BLaER1 (cell line): ENCODE data around the gene LRRC9.
A peak's percentile ranks its signal among the peaks of the same experiment; 100 is the strongest.

Source experiments
- H3K27ac ChIP-seq: shearing (Covaris generic); formaldehyde crosslinking; 2 replicates; pipeline ENCODE4 v1.8.1; 2022
- H3K27me3 ChIP-seq: shearing (Covaris generic); formaldehyde crosslinking; 2 replicates; pipeline ENCODE4 v1.8.1; 2022
- H3K36me3 ChIP-seq: shearing (Covaris generic); formaldehyde crosslinking; 2 replicates; pipeline ENCODE4 v1.8.1; 2022
- H3K4me1 ChIP-seq: shearing (Covaris generic); formaldehyde crosslinking; 2 replicates; pipeline ENCODE4 v1.8.1; 2022
- H3K4me2 ChIP-seq: shearing (Covaris generic); formaldehyde crosslinking; 2 replicates; pipeline ENCODE4 v1.8.1; 2022
- H3K4me3 ChIP-seq: shearing (Covaris generic); formaldehyde crosslinking; 2 replicates; pipeline ENCODE4 v1.8.1; 2022
- H3K9ac ChIP-seq: shearing (Covaris generic); formaldehyde crosslinking; 2 replicates; pipeline ENCODE4 v1.8.1; 2022
- H3K9me3 ChIP-seq: shearing (Covaris generic); formaldehyde crosslinking; 2 replicates; pipeline ENCODE4 v1.8.1; 2022
- H4K20me1 ChIP-seq: shearing (Covaris generic); formaldehyde crosslinking; 2 replicates; pipeline ENCODE4 v1.8.1; 2022
- Cebpa-rat ChIP-seq: shearing (Covaris generic); IDR thresholded peaks from 2 replicates; pipeline ENCODE4 v1.8.1; 2022

Gene LRRC9

DNA sequence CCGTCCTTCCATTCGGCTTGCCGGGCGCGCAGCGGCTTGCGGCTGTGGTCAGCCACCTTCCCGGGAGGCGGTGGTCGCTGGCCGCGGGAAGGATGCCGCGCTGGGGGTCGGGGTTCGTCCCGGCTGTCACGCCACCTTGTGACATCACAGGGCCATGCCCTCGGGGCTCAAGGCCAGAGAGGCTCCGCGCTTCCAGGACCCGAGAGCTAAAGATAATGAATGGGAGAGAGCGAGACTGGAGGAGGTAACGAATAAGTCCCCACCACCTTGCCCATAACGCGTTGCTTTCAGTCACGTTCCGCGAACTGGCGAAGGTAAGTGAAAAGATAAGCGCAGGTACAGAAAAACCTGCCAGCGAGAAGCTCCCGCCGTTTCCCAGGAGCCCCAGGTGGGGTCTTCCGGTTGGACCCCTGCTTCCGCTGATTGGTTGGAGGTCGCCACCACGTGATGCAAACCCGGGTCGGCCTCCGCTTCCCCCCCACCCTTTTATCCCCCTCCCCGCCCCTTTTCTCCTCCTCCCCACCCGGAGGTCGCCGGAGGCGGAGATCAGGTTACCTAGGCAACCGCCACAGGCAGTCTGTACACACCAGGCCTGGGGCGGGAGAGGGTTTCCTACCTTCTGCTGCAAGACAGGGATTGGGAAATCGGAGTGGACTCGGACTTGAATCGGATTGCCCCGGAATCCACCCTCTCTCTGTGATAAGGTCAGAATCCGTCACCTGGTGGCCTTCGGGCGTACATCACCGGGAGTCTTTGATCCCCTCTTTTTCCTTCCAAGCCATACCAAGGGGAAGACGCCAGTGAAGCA lies at the start of gene LRRC9:
Gene LRRC9, plus strand, starts transcription at position 575 of the 808 bp plus-strand sequence.
- Histone ChIP-seq H3K36me3 (no peaks in the 10 kb centered on the region), H3K4me1 (no peaks in the 10 kb centered on the region), H3K27ac (no peak within 1 kb of the TSS), H3K4me2 (peak within 1 kb of the TSS; percentile 62), H3K27me3 (peaks cover 7% of the 10 kb centered on the region; the same call in 1 of the 2 replicates), H3K4me3 (peak within 1 kb of the TSS; percentile 61), H4K20me1 (no peaks in the 10 kb centered on the region), H3K9me3 (no peaks in the 10 kb centered on the region), H3K9ac (no peak within 1 kb of the TSS)
- TF ChIP-seq Cebpa-rat = no peak

DNA sequence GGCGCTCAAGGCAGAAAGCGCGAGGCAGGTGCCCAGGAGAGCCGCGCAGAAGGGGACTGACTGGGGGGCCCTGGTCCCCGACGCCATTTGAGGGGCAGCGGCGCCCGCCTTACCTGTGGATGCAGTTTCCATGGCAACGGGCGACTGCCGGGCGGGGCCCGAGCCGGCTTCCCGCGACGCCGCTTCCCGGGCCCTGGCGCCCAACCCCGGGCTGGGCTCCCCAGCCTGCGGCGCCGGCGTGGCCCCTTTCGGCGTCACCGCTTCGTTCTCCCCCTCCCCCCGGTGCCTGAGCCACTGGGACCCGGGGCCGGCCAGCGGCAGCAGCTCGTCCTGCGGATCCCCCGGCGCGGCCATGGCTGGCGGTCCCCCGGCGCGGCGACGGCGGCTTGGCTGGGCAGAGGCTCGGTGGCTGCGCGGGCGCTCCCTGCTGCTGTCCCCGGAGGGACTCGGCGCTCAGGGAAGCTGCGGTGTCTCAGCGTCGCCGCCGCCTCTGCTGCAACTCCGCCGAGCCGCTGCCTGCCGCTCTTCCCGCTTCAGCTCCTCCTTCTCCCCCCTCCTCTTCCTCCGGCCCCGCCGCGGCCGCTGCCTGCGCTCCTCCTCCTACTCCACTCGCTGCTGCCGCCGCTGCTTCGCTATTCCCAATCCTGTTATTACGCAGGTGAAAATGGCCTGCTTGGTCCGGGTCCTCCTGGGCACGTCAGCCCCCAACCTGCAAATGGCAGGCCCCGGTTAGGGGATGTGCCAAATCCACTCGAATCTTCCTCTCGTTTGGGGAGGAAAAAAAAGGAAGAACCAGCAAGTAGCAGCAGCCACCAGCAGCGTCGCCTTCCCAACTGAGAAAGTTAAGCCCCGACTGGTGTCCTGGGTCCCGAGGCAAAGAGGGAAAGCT lies 49.4 kb upstream of the LRRC9 start, which contains the start of gene RTN1:
Gene RTN1, minus strand, starts transcription at position 500 of the 889 bp plus-strand sequence. Its CDS starts 146 bp downstream, at position 354.
- H3K4me2 ChIP-seq = peak within 1 kb of the TSS; percentile 98
- no peaks in the 10 kb centered on the region for H3K9me3 ChIP-seq
- peaks cover 17% of the 10 kb centered on the region for H3K27me3 ChIP-seq
- peaks cover 13% of the 10 kb centered on the region for H3K4me1 ChIP-seq
- peak within 1 kb of the TSS; percentile 86 for H3K4me3 ChIP-seq
- H3K9ac ChIP-seq = peak within 1 kb of the TSS; percentile 77
- peak within 1 kb of the TSS; percentile 61 for H3K27ac ChIP-seq
- TF ChIP-seq Cebpa-rat = no peak
- H3K36me3 ChIP-seq = no peaks in the 10 kb centered on the region
- H4K20me1 ChIP-seq = no peaks in the 10 kb centered on the region

DNA sequence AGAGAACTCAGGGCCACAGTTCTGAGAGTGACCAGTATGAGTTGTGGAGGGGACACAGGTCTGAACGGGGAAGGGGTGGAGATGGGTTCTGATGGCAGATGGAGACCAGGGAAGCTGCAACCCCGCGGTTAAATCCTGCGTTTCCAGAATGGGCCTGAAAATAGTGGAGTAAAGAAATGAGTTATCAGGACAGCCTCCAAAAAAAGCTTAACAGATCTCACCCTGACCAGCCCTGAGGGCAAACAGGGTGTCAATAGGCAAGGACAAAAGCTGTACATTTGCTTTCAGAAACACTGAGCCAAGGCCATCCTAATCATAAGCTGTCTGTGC lies 48.8 kb upstream of the LRRC9 start:
- Histone ChIP-seq H3K4me3 (peak overlapping the region; percentile 86), H3K27ac (no peak overlapping the region), H3K4me2 (peak overlapping the region; percentile 98), H3K36me3 (no peaks in the 10 kb centered on the region), H3K9me3 (no peaks in the 10 kb centered on the region), H3K27me3 (peaks cover 17% of the 10 kb centered on the region), H3K9ac (peak overlapping the region; percentile 77), H4K20me1 (no peaks in the 10 kb centered on the region), H3K4me1 (peaks cover 13% of the 10 kb centered on the region)
- no peak for TF ChIP-seq Cebpa-rat

DNA sequence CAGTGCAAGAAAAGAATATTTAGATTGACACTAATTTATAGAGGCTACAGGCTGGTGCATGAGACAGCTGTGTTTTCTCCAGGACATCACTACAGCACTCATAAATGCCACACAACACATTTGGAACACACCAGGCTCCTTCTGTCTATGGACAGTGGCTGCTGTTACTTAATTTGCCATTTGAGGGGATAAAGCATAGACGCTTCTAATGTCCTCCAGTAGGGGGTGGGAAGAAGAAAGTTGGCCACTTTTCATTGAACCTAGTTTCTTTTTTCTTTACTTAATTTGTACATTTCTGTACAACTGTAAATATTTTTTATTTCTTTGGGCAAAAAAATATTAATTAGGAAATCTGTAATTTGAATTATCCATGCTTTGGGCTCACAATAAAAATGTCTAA lies 37.0 kb upstream of the LRRC9 start:
- Histone ChIP-seq H3K27ac (no peak overlapping the region), H3K4me1 (no peaks in the 10 kb centered on the region), H3K9me3 (no peaks in the 10 kb centered on the region), H3K9ac (no peak overlapping the region), H3K36me3 (no peaks in the 10 kb centered on the region), H3K4me2 (no peak overlapping the region), H3K27me3 (no peaks in the 10 kb centered on the region), H3K4me3 (no peak overlapping the region), H4K20me1 (no peaks in the 10 kb centered on the region)
- TF ChIP-seq Cebpa-rat = no peak

DNA sequence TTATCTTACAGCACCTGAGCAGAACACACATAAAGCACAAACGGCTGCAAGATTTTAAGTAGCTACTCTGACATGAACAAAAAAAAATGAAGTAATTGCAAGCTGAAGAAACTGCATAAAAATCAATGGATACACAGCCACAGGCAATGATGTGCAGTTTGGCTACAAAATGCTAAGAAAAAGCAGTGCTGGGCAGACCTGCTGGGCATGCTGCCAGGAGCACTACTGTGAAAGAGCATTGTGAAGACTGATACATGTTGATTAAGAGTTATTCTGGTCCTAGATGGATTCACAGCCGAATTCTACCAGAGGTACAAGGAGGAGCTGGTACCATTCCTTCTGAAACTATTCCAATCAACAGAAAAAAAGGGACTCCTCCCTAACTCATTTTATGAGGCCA lies 29.3 kb upstream of the LRRC9 start:
- Histone ChIP-seq H3K4me1 (no peaks in the 10 kb centered on the region), H3K27ac (no peak overlapping the region), H3K4me2 (no peak overlapping the region), H3K27me3 (no peaks in the 10 kb centered on the region), H3K9ac (no peak overlapping the region), H3K36me3 (no peaks in the 10 kb centered on the region), H3K4me3 (no peak overlapping the region), H3K9me3 (no peaks in the 10 kb centered on the region), H4K20me1 (no peaks in the 10 kb centered on the region)
- no peak for TF ChIP-seq Cebpa-rat

DNA sequence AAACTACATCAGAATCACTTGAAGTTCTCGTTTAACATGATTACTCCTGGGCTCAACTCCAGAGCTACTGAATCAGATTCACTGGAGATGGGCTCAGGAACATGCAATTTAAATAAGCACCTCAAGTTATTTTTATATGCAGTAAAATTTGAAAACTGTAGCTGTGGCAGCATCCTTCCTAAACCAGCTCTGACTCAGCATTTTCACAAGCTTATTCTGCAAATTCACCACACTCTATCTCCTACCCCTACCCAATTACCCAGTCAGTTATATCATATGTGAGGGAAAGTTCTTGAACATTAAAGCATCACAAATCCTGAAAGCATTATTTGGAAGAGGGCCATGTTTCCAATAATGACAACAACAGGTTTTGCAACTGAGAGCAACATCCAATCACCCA lies 24.2 kb upstream of the LRRC9 start:
- H3K36me3 ChIP-seq = no peaks in the 10 kb centered on the region
- no peaks in the 10 kb centered on the region for H3K27me3 ChIP-seq
- H3K4me2 ChIP-seq = no peak overlapping the region
- no peak overlapping the region for H3K4me3 ChIP-seq
- TF ChIP-seq Cebpa-rat = no peak
- no peaks in the 10 kb centered on the region for H4K20me1 ChIP-seq
- no peak overlapping the region for H3K9ac ChIP-seq
- no peaks in the 10 kb centered on the region for H3K4me1 ChIP-seq
- H3K9me3 ChIP-seq = no peaks in the 10 kb centered on the region
- H3K27ac ChIP-seq = no peak overlapping the region

DNA sequence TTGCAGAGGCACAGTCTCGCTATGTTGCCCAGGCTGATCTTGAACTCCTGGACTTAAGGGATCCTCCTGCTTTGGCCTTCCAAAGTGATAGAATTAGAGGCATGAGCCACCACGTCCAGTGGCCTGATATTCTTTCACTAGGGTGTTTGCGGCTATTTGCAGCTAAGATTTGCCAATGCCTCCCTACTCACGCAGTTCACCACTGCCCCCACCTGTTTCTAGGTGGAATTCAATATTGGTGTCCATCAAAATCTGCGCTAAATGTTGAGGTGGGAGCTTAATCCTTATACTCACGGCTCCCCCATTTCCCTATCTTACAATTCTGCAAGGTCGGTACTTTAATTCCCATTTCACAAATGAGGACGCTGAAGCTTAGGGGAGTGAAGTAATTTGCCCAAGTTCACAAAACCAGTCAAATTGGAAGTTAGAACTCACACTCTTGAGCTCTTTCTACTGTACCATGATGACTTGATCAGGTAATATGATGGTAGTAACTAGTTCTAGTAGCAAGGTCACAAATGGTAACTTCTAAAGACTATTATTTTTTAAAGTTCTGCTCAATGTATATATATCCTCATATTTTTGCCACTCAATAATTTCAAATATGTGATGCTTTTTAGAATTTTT lies 22.1 kb upstream of the LRRC9 start:
- no peaks in the 10 kb centered on the region for H3K36me3 ChIP-seq
- no peaks in the 10 kb centered on the region for H3K27me3 ChIP-seq
- H3K4me3 ChIP-seq = no peak overlapping the region
- no peak overlapping the region for H3K4me2 ChIP-seq
- H3K27ac ChIP-seq = no peak overlapping the region
- no peaks in the 10 kb centered on the region for H4K20me1 ChIP-seq
- H3K9me3 ChIP-seq = peaks cover 2% of the 10 kb centered on the region; the same call in 1 of the 2 replicates
- H3K9ac ChIP-seq = no peak overlapping the region
- no peaks in the 10 kb centered on the region for H3K4me1 ChIP-seq
- TF ChIP-seq Cebpa-rat = no peak

DNA sequence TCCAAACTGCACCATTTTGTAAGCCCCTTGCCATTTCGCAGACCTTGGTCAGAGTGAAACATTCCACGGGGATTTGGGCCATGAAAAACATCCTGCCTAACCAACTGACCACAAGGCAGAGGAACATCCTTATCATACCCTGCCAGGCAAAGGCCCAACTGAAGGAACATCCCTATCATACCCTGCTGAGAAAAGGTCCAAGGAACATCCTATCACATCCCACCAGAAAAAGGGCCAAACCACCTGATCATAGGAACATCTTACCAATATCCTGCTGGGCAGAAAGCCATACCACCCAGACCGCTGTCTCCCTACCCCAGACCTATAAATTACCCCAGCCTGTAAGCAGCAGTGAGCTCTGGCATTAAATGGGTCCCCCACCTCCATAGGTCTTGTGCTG lies 19.4 kb upstream of the LRRC9 start:
- Histone ChIP-seq H3K4me2 (no peak overlapping the region), H3K4me3 (no peak overlapping the region), H3K9ac (no peak overlapping the region), H3K27ac (no peak overlapping the region), H3K4me1 (no peaks in the 10 kb centered on the region), H3K9me3 (peaks cover 2% of the 10 kb centered on the region; the same call in 1 of the 2 replicates), H3K27me3 (no peaks in the 10 kb centered on the region), H4K20me1 (no peaks in the 10 kb centered on the region), H3K36me3 (no peaks in the 10 kb centered on the region)
- no peak for TF ChIP-seq Cebpa-rat

DNA sequence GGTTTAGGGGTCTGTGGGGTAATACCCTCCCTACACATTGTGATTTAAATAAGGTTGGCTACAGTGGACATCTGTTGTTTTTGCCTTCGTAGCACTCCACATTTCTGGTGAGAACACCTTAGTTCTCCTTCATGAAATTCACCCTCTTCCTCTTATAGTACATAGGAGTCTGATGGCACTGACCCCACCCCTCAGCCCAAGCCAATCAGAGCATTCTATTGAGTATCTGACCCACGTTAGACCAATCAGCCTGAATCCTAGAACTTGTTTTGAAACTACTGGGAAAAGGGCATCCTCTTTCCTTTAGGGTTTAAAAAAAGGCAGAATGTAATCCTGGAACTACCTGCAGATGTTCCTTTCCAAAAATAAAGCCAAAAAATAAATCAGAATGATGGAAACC lies 15.8 kb upstream of the LRRC9 start:
- H3K4me1 ChIP-seq = no peaks in the 10 kb centered on the region
- H3K27ac ChIP-seq = no peak overlapping the region
- H3K27me3 ChIP-seq = no peaks in the 10 kb centered on the region
- no peaks in the 10 kb centered on the region for H4K20me1 ChIP-seq
- no peak overlapping the region for H3K4me3 ChIP-seq
- H3K4me2 ChIP-seq = no peak overlapping the region
- H3K9me3 ChIP-seq = peaks cover 2% of the 10 kb centered on the region; the same call in 1 of the 2 replicates
- no peak overlapping the region for H3K9ac ChIP-seq
- H3K36me3 ChIP-seq = no peaks in the 10 kb centered on the region
- TF ChIP-seq Cebpa-rat = no peak

DNA sequence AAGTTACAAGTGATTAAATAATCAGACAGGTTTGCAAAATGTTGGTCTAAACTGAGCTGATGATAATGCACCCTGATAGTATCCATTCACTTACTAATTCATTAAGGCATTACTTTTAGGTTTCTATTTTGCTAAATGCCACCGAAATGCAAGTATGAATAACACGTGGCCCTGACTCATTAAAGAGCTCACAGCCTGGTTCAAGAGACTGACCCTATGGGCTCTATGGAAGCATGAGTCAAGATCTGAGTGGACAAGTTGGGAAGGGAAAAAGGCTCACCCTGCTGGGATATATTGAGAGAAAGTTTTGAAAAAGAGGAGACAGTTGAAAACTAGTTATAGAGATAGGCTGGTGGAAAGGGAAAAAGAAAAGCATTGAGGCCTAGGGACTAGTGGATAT lies 14.8 kb upstream of the LRRC9 start:
- Histone ChIP-seq H3K4me3 (no peak overlapping the region), H3K36me3 (no peaks in the 10 kb centered on the region), H3K9ac (no peak overlapping the region), H3K4me2 (no peak overlapping the region), H3K27ac (no peak overlapping the region), H3K9me3 (peaks cover 2% of the 10 kb centered on the region; the same call in 1 of the 2 replicates), H4K20me1 (no peaks in the 10 kb centered on the region), H3K4me1 (no peaks in the 10 kb centered on the region), H3K27me3 (no peaks in the 10 kb centered on the region)
- TF ChIP-seq Cebpa-rat = no peak
